Testis (tissue), 3 donors: Measurements from ENCODE around the gene TSHZ1. TPM values are rescaled to one million over a fixed set of nuclear protein-coding genes. Genes with fewer than 3 reads are reported as not detected.

Source experiments
- DNase-seq: peaks from one replicate; pipeline ENCODE4 v3.0.0-alpha.2; 2019
- H3K27ac ChIP-seq, 2 donors: fragments of 200-600 bp; sonication (generic); one replicate each; pipeline ENCODE4 v1.5.1; 2019
- H3K27me3 ChIP-seq: fragments of 200-600 bp; sonication (generic); one replicate; pipeline ENCODE4 v1.5.1; 2019
- H3K36me3 ChIP-seq: fragments of 200-600 bp; sonication (generic); one replicate; pipeline ENCODE4 v1.5.1; 2017; ENCODE audit warnings: low read depth; ENCODE audit errors: missing control alignments
- H3K4me1 ChIP-seq: fragments of 200-600 bp; sonication (generic); one replicate; pipeline ENCODE4 v1.5.1; 2019
- H3K4me3 ChIP-seq, 2 donors: fragments of 200-600 bp; sonication (generic); one replicate each; pipeline ENCODE4 v1.5.1; 2017 to 2019
- H3K9me3 ChIP-seq: fragments of 200-600 bp; sonication (generic); one replicate; pipeline ENCODE4 v1.5.1; 2017
- CTCF ChIP-seq, 3 experiments: fragments of 450-650 bp in 2 of 3; fragments of 200-600 bp in 1 of 3; sonication (generic) in 1 of 3; IDR thresholded peaks; one replicate each; pipeline ENCODE4 v1.5.1; 2016 to 2019; ENCODE audit warnings: antibody characterized with exemption in 3 of 3, mild to moderate bottlenecking in 2 of 3, moderate library complexity in 1 of 3
- POLR2A ChIP-seq: fragments of 450-650 bp; IDR thresholded peaks from one replicate; pipeline ENCODE4 v1.6.1; 2017; ENCODE audit warnings: antibody characterized with exemption, mild to moderate bottlenecking, moderate library complexity
- WGBS, 2 donors: methylation state at CpG; one replicate each; pipeline ENCODE4 v1.1.5; 2018; 5-methylcytosine and 5-hydroxymethylcytosine counted together
- intact Hi-C: fragments of 100-400 bp; cut with DNase I; formaldehyde crosslinking; loops from one replicate; pipeline ENCODE4 v1.15.1; 2023; ENCODE audit warnings: low total_unique reads
- polyA plus RNA-seq: library from polyadenylated mRNA; stranded (reverse); fragments of 350-450 nt; fragmentation: Illumina TruSeq; extraction: RNeasy Lipid Tissue Mini Kit (QIAGEN cat#74804); gene quantifications from one replicate; pipeline ENCODE4 v1.2.3, GENCODE V29; 2014; ENCODE audit warnings: low read depth, low replicate concordance; ENCODE audit not compliant: insufficient read depth
- total RNA-seq, 2 donors: library from RNA; depleted of rRNA; stranded (reverse); fragments of >200 nt; gene quantifications; one replicate each; pipeline ENCODE4 v1.2.3, GENCODE V29; 2016

TSHZ1 gene
- total and polyA plus RNA-seq, 3 donors from 2014 or later = 12.8 to 36.2 (median 18.4) TPM

GRCh38 chr18:75168619-75169018 is 42.0 kb upstream of the TSHZ1 start:
- Histone ChIP-seq H3K4me1 (no peaks in the 10 kb centered on the region), H3K27ac (no peak overlapping the region), H3K9me3 (no peaks in the 10 kb centered on the region), H3K4me3 (no peak overlapping the region), H3K36me3 (no peaks in the 10 kb centered on the region), H3K27me3 (no peaks in the 10 kb centered on the region)
- 55 to 65% methylated on average over 7 of the region's 7 CpGs for WGBS, 2 donors
- no peak for TF ChIP-seq CTCF (IDR thresholded peaks at IDR 0.05)
- DNase-seq = no peak
- intact Hi-C loops = no loop called here

GRCh38 chr18:75169411-75169810 is 41.2 kb upstream of the TSHZ1 start:
- Histone ChIP-seq H3K4me1 (no peaks in the 10 kb centered on the region), H3K27ac (no peak overlapping the region), H3K4me3 (no peak overlapping the region), H3K9me3 (no peaks in the 10 kb centered on the region), H3K27me3 (no peaks in the 10 kb centered on the region), H3K36me3 (no peaks in the 10 kb centered on the region)
- intact Hi-C loops = no loop called here
- no peak for DNase-seq
- WGBS, 2 donors = 59 to 65% methylated on average over 9 of the region's 9 CpGs
- no peak for TF ChIP-seq CTCF (IDR thresholded peaks at IDR 0.05)
- no peak for TF ChIP-seq POLR2A

GRCh38 chr18:75170022-75170789 is 40.4 kb upstream of the TSHZ1 start:
- DNase-seq = no peak
- Histone ChIP-seq H3K9me3 (no peaks in the 10 kb centered on the region), H3K4me1 (no peaks in the 10 kb centered on the region), H3K27me3 (no peaks in the 10 kb centered on the region), H3K27ac (no peak overlapping the region), H3K36me3 (no peaks in the 10 kb centered on the region), H3K4me3 (peak overlapping the region in 1 of 2 donors; percentile 17)
- 69 to 85% methylated on average over 30 to 34 of the region's 34 CpGs for WGBS, 2 donors
- intact Hi-C loops = no loop called here
- no peak for TF ChIP-seq CTCF (IDR thresholded peaks at IDR 0.05)
- TF ChIP-seq POLR2A = no peak

- TF ChIP-seq POLR2A = no peak
- TF ChIP-seq CTCF (IDR thresholded peaks at IDR 0.05) = no peak
- Histone ChIP-seq H3K27ac (no peak overlapping the region), H3K9me3 (no peaks in the 10 kb centered on the region), H3K4me3 (no peak overlapping the region), H3K4me1 (no peaks in the 10 kb centered on the region), H3K36me3 (no peaks in the 10 kb centered on the region), H3K27me3 (no peaks in the 10 kb centered on the region)
- WGBS, 2 donors = 64 to 70% methylated on average over 11 of the region's 11 CpGs
- DNase-seq = no peak
- intact Hi-C loops = no loop called here
Measured at GRCh38 chr18:75170916-75171315, 39.7 kb upstream of the TSHZ1 start.
